HEK293T (cell line): ENCODE results near the gene OIP5.

Source experiments
- BHLHE40 ChIP-seq: fragments of 450-650 bp; IDR thresholded peaks from 2 replicates; pipeline ENCODE4 v1.6.1; 2016; ENCODE audit warnings: mild to moderate bottlenecking, moderate library complexity, borderline replicate concordance
- CTBP1 ChIP-seq: fragments of 450-650 bp; IDR thresholded peaks from 2 replicates; pipeline ENCODE4 v1.6.1; 2016; ENCODE audit warnings: borderline replicate concordance
- FOXA1 ChIP-seq: fragments of 450-650 bp; IDR thresholded peaks from 2 replicates; pipeline ENCODE4 v1.6.1; 2016; ENCODE audit warnings: mild to moderate bottlenecking
- FOXM1 ChIP-seq: fragments of 450-650 bp; IDR thresholded peaks from 2 replicates; pipeline ENCODE4 v1.6.1; 2017; ENCODE audit warnings: mild to moderate bottlenecking, borderline replicate concordance
- NFRKB ChIP-seq: fragments of 450-650 bp; IDR thresholded peaks from 2 replicates; pipeline ENCODE4 v1.6.1; 2016; ENCODE audit warnings: mild to moderate bottlenecking, moderate library complexity
- SP1 ChIP-seq: fragments of 450-650 bp; IDR thresholded peaks from 2 replicates; pipeline ENCODE4 v1.6.1; 2017
- TARDBP ChIP-seq: fragments of 450-650 bp; IDR thresholded peaks from 2 replicates; pipeline ENCODE4 v1.6.1; 2016

DNA sequence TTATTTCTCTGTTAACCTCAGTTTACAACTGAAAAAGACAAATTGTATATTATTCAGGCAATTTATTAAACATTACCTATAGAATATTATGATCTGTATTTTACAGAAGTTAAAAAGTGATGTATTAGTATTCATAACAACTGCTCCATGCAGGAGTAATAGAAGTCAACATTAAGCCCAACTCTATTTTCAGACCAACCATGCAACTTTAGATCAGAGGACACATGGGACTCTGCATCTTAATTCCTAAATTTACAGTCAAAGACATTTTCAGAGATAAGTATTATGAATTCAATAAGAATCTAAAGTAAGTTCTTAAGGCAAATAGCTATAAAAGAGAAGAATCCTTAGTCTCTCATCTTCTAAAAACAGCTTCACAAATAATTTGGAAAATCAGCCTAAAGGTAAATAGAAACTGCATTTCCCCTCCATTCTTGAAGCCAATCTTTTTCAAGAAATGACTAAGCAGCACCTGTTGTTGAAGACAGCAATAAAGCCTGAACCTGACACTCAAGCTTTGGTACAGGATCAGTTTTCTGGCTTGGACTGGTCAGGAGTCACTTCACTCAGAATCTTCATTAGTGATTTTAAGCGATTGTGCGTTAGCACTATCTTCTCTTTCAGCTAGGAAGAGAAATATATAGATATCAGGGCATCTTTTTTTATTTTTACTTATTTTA lies 23.0 kb downstream of the OIP5 start:
- TF ChIP-seq SP1, result no peak
- no peak for TF ChIP-seq NFRKB
- no peak for TF ChIP-seq FOXA1
- no peak for TF ChIP-seq TARDBP
- no peak for TF ChIP-seq FOXM1
- no peak for TF ChIP-seq CTBP1
- TF ChIP-seq BHLHE40, result no peak
